T-helper 22 cell (primary cell): ENCODE measurements around the gene TCEAL3.
"Not testable (repeated sequence)": the region's sequence is repeated elsewhere in the genome, so short reads cannot be mapped to it uniquely, and the experiment has no call there.

Experiments used
- DNase-seq: peaks from one replicate; pipeline ENCODE4 v3.0.0-alpha.2; 2020; ENCODE audit warnings: low read depth

TCEAL3 gene

DNA sequence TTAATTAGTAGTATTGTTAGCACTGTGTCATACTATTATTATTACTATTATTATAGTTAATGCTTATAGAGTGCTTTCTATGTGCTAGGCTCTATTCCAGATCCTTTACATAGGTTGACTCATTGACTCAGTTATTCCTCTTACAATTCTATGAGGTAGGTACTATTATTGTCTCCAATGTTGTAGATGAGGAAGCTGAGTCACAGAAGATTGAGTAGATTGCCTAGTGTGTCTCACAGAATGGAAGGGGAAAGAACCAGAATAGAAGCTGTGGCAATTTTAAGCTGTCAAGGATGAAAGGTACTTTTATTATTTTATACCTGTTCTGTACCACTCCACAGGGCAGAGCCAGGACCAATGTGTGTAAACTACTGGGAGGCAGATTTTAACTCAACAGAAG lies 19.1 kb downstream of the TCEAL3 start:
- no peak for DNase-seq

DNA sequence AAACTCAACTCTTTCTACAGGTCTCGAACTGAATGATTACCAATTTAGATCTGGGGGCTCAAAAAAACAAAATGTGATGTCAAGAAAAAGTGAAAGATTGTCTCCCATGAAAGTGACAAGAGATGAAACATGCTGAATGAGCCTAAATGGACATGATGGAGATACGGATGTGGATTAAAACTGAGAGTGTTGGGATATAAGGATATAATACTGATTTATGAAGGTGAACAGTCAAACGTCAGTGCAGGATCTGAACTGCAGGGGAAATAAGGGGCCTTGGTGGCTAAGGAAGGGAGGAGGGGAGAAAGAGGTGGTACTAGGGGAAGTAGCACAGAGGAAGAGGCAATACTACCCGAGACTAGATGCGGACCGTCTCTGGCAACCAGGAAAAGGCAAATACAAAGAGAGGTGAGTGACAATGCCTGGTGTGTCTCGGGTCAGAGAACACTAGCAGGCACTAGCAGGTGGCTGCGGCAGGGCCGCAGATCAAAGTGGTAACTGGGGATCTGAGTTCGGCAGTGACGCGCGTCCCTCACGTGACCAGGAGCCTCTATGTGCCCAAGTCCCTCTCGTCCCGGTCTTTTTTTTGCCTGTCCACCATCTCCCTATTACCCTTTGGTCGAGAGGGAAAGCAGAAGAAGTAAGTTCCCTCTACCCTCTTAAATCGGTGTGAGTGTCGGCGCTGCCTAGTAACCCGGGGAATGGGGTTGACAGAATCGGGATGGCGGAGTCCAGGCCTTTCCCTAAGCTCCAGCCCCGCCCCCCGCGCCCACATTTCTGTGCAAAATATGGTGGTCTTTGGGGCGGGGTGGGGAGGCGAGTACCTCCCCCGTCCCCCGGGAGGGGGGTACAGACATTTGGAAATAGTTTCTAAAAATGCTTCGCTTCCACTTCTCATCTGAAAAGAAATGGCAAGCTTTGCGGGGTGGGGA lies 20.9 kb downstream of the TCEAL3 start, which contains the start of gene TCEAL1:
TSS of gene TCEAL1 (plus strand) at position 590 of the 932 bp plus-strand sequence. CDS start 942 bp downstream, outside the sequence.
- no peak for DNase-seq

DNA sequence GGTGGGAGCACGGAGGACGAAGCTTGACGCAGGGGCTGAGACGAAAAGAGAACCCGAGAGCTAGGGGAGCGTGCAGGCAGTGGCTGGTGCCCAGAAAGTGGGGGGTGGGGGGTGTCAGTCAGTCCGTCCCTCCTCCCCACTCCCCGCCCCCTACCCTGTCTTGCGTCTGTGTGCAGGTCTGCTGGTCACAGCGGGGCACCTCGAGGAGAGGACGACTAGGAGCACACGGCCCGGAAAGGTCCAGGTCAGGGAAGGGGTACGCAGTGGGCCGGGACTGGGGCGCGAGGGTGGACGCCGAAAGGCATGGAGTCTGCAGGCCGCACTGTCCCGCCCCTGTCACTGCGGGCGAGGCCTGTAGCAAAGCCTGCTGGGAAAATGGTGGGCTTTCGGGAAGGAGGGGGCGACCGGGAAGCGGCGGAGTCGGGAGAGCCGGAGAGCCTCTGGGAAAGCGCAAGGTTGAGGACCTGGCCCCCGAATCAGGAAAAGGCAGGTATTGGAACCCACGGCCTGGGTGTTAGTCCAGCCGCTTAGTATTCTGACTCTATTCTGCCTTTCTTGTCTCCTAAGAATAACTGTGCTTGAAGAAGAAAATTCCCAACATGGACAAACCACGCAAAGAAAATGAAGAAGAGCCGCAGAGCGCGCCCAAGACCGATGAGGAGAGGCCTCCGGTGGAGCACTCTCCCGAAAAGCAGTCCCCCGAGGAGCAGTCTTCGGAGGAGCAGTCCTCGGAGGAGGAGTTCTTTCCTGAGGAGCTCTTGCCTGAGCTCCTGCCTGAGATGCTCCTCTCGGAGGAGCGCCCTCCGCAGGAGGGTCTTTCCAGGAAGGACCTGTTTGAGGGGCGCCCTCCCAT lies 21.8 kb downstream of the TCEAL3 start:
- DNase-seq, result no peak

DNA sequence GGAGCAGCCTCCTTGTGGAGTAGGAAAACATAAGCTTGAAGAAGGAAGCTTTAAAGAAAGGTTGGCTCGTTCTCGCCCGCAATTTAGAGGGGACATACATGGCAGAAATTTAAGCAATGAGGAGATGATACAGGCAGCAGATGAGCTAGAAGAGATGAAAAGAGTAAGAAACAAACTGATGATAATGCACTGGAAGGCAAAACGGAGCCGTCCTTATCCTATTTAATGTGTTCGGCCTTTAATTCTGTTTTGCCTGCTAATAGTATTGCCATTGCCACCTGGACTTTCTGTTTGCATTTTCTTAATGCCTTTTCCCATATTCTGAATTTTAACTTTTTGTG lies 22.4 kb downstream of the TCEAL3 start:
- DNase-seq, result no peak

DNA sequence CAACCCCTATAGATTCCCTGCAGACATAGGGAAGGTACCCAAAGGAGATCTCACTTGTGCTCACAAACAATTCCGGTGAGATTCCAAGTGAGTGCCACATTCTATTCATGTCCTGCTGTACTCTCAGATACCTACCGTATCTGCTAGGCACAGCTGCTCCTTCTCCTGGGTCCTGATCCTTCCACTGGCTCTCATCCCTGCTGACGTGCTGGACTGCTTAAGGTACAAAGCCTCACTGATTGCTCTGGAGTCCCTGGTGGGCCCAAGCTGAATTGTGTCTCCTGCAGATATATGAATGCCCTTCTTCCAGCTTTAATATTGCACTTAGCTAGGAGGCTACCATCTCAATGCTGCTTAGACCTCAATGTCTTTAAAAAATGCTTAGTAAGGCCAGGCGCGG lies 23.4 kb downstream of the TCEAL3 start:
- no peak for DNase-seq

DNA sequence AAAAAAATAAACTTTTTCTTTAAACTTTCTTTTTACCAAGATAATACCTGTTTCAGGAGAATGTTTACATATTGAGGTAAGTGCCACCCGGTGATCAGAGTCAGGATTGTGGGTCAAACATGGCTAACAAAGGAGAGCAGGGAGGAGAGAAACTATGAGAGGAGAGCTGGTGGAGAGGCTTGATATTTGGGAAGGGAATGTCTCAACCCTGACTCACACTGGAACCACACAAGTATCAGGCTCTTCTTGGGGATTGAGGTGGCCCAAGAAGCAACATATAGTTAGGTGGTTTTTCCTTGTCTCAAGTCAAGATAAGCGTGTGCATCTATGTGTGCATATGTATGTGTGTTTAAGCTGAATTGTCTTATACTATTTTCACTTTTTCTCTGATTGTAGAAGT lies 27.7 kb downstream of the TCEAL3 start:
- DNase-seq, result no peak

DNA sequence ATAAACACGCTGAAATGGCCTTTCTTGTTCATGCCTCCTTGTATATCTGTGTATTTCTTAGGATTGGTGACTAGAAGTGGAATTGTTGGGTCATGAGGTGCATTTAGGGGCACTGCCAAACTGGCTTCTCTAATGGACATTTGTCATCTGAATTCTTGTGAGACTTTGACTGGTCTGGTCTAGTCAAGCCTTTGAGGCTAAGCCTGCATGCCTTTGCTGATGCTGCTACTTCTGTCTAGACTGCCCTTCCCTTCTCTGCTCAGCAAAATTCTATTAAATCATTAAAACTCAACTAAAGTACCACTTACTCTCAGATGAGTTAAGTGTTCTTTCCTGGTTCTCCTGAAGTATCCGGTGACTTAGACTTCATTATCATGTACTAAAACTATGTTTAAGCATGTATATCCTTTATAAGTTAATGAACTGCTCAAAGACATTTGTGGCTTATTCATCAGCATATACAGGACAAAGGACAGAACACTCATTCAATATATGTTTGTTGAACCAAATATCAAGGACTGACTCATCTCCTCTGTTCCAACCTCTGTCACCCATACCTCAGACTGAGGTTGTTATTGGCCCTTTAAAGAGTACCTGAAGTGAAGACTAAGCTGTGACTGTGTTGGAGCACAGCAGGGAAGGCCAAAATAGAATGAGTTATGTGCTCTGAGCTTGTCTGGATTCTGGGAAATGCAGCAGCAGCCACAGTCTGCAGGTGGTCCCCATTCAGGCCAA lies 30.0 kb downstream of the TCEAL3 start:
- no peak for DNase-seq

DNA sequence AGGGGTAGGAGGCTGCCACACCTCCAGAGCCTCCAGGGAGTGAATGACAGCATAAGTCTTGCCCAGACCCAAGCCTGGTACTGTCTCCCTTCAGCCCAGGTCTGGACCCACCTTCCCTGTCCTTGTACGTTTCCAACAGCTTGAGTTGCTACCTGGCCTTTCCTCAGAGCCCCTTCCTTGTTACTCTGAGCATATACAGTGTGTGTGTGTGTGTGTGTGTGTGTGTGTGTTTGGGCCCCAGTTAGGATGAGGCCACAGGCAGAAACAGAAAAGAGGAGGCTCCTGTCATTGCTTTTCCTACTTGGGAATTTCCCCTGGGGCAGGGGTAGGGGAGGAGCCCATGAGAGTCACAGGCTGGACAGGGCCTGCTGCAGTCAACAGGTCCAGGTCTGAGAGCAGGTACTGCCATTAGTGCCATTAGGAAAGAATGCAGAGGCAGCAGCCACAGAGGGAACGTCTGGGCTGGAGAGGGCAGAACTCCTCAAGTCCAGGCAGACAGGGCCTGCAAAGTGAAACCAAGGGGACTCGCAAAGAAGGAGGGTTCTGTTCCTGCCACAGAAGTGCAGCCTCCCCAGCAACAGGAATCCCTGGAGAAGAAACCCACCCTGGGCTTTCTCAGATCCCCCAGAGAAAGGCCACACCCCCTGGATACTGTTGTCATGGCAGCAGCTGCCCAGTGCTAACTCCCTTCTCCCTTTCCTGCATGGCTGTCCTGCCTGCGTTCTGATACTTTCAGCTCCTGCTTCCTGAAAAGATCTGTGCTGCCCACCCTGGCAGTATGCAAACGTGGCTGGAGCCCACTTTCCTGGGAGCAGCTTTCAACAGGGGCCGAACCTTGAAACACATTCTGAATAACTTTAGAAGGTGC lies 30.9 kb downstream of the TCEAL3 start:
- not testable (repeated sequence) for DNase-seq

DNA sequence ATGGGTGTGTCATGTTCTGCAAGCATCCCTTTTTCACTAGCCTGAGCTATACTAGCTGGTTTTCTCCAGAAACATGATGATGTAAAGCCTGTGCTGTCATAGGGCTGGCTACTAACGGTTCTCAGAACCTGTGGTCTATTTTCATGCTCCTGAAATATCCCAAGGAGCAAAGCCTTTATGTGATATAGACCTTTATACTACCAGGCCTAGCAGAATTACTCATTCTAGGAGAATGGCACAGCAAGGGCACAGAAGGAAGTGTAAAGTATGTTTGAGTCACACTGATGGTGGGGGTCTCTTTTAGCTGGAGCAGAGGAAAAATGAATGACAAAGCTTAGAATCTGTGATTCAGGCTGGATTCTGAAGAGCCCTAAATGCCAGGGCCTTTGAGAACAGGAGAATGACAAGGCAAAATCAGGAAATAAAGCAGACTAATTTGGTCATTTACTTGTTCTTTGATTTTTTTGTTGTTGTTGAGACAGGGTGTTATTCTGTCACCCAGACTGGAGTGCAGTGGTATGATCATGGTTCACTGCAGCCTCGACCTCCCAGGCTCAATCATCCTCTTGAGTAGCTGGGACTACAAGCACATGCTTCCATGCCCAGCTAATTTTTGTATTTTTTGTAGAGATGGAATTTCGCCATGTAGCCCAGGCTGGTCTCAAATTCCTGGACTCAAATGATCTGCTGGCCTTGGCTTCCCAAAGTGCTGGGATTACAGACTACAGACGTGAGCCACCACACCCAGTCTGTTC lies 32.8 kb downstream of the TCEAL3 start:
- no peak for DNase-seq

DNA sequence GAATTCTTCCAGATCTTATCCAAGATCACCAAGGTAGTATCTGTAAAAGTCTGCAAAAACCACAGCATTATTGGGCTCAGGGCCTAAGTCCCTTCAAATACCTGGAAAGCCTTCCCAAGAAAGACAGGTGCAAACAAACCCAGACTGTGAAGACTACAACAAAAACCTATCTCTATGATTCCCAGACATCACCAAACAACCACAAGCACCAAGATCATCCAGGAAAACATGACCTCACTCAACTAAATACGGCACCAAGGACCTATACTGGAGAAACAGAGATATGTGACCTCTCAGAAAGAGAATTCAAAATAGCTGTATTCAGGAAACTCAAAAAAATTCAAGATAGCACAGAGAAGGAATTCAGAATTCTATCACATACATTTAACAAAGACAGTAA lies 36.4 kb downstream of the TCEAL3 start:
- no peak for DNase-seq

DNA sequence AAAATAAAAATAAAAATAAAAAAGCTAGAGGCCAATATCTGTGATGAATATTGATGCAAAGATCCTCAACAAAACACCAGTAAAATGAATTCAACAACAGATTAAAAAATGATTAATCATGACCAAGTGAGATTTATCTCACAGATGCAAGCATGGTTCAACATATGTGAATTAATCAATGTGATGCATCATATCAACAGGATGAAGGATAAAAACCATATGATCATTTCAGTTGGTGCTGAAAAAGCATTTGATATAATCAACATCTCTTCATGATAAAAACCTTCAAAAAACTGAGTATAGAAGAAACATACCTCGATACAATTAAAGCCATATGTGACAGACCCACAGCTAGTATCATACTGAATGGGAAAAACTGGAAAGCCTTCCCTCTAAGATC lies 39.9 kb downstream of the TCEAL3 start:
- DNase-seq, result no peak

DNA sequence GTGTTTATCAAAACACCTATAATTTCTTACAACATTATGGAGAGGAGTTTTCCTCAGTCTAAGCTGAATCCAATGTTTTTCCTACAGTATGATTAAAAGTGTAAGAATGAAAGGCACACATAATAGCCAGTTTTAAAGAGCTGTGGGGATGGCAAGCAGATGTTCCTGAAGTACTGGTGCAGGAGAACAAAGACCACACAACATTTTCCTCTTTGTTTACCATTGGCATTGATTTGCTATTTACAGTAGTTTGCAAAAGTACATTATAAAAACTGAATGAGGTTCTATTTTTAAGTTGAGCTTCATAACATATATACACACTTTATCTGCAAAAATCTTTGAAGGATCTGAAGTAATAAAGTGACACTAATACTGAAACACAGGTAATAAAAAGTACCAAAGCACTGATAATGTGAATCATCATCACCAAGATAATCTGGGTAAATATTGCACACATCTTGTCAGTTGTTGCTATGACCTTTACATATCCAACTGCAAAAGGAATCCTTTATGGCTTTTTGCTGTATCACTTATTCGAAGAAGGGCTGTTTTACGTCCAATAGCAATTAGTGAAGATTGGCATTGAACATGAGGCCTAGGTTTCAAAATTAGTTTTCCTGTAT lies 43.5 kb downstream of the TCEAL3 start:
- DNase-seq, result no peak

DNA sequence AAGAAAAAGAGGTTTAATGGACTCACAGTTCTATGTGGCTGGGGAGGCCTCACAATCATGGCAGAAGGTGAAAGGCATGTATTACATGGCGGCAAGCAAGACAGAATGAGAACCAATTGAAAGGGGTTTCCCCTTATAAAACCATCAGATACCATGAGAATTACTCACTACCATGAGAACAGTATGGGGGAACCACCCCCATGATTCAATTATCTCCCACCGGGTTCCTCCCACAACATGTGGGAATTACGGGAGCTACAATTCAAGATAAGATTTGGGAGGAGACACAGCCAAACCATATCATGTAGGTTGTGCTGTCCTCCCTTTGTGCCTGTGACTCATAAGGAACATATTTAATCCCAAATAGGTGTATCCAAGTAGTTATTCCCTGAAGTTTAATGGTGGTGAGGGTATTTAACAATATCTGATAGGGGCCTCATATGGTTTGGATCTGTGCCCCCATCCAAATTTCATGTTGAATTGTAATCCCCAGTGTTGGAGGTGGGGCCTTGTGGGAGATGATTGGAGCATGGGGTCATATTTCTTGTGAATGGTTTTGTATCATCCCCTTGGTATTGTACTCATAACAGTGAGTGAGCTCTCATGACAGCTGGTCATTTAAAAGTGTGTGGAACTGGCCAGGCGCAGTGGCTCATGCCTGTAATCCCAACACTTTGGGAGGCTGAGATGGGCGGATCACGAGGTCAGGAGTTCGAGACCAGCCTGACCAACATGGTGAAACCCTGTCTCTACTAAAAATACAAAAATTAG lies 47.7 kb downstream of the TCEAL3 start:
- DNase-seq, result not testable (repeated sequence)

DNA sequence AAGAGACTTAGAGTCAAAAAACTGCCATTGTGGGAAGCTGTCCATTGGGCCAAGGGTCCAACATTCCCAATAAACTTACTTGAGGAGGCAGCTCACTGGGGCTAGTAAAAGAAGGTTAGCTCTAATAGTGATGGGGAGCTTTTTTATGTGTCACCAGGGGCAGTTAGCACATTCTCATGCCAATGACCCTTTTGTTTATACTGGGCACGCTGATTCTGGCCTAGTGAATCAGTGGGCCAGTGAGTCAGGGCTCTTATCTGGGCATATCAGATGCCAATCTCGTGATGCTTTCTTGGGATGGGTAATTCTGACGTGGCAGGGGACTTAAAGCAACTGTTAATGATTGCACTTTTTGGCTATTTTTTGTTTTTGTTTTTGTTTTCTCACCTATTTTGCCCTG lies 48.9 kb downstream of the TCEAL3 start:
- no peak for DNase-seq

DNA sequence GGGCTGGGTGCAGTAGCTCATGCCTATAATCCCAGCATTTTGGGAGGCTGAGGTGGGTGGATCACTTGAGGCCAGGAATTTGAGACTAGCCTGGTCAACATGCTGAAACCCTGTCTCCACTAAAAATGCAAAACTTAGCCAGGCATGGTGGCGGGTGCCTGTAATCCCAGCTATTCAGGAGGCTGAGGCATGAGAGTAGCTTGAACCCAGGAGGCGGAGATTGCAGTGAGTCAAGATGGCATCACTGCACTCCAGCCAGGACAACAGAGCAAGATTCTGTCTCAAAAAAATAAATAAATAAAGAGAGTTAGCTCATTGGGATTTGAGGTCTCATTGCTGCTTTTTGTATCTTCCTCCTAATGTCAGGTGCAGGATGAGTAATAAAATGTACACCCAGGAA lies 49.3 kb downstream of the TCEAL3 start:
- DNase-seq, result not testable (repeated sequence)

DNA sequence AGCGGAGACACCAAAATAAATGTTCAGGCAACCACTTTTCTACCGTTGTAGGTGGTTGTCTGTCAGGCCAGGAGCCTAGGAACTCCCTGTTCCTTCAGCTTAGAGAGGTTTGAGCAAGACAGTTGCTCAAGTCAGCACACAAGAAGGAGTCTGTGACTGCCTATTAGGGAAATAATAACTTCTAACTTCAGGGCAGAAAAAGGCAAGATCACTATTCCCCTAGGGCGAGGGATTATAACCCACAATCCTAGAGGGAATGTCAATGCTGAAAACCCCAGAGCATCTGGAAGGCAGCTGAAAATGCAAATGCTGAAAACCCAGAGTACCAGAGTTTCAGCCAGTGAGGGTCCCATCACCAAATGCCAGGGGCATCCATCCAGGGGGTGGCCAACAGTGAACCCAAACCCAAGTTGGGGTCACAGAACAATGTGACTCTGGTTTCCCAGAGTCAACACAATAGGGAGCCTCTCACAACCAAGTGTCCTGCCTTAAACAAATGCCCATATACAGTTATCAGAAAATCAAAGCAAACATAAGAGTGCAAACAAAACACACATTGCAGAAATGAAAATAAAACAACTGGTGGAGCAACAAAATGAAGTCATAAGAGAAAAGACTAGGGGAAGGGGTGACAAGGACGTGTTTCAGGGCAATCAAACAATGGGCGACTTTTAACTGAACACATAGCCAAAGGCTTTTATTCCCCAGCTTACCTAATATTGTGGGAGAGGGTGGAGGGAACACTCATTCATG lies 51.1 kb downstream of the TCEAL3 start:
- DNase-seq, result no peak

DNA sequence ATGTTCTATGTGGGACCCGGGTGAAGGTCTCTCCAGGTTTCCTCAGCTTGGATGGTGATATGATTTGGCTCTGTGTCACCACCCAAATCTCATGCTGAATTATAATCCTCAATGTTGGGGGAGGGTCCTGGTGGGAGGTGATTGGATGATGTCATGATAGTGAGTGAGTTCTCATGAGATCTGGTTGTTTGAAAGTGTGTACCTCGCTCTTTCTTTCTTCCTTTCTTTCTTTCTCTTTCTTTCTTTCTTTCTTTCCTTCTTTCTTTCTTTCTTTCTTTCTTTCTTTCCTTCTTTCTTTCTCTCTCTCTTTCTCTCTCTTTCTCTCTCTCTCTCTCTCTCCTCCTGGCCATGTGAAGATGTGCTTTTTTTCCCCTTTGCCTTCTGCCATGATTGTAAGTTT lies 51.7 kb downstream of the TCEAL3 start:
- not testable (repeated sequence) for DNase-seq
